SK-N-SH treated with all-trans-retinoic acid at 6 μM for 48 hours (cell line): Measurements from ENCODE around the gene PIK3R5.

Source experiments
- ATAC-seq: fragments of 200-7000 bp; cut with Tn5 transposase; 3 replicates; pipeline ENCODE4 v1.9.1; 2020; ENCODE audit warnings: mild to moderate bottlenecking, moderate library complexity
- ARNTL ChIP-seq: fragments of 450-650 bp; formaldehyde crosslinking; IDR thresholded peaks from 2 replicates; pipeline ENCODE4 v1.5.0; 2020; ENCODE audit warnings: low read depth, mild to moderate bottlenecking, moderate library complexity, borderline replicate concordance
- BACH2 ChIP-seq: fragments of 250-450 bp; sonication (Bioruptor Pico); IDR thresholded peaks from 2 replicates; pipeline ENCODE4 v1.9.0; 2021; ENCODE audit warnings: mild to moderate bottlenecking, borderline replicate concordance
- CSDC2 ChIP-seq: fragments of 250-450 bp; sonication (Bioruptor Pico); IDR thresholded peaks from 2 replicates; pipeline ENCODE4 v1.5.0; 2020; ENCODE audit warnings: mild to moderate bottlenecking, moderate library complexity
- ESRRG ChIP-seq: fragments of 250-450 bp; sonication (Bioruptor Pico); IDR thresholded peaks from 2 replicates; pipeline ENCODE4 v1.6.1; 2021; ENCODE audit warnings: mild to moderate bottlenecking
- GLIS3 ChIP-seq: fragments of 250-450 bp; sonication (Bioruptor Pico); IDR thresholded peaks from 2 replicates; pipeline ENCODE4 v1.5.0; 2020; ENCODE audit warnings: mild to moderate bottlenecking, moderate library complexity
- OSR1 ChIP-seq: fragments of 250-450 bp; sonication (Bioruptor Pico); IDR thresholded peaks from 2 replicates; pipeline ENCODE4 v1.8.0; 2022; ENCODE audit warnings: moderate library complexity, mild to moderate bottlenecking, inconsistent platforms
- PATZ1 ChIP-seq: fragments of 250-450 bp; sonication (Bioruptor Pico); IDR thresholded peaks from 2 replicates; pipeline ENCODE4 v1.8.0; 2020; ENCODE audit warnings: mild to moderate bottlenecking, moderate library complexity, borderline replicate concordance
- POU6F1 ChIP-seq: fragments of 250-450 bp; sonication (Bioruptor Pico); IDR thresholded peaks from 2 replicates; pipeline ENCODE4 v1.8.0; 2021; ENCODE audit warnings: low read depth, mild to moderate bottlenecking, moderate library complexity, borderline replicate concordance
- PPARA ChIP-seq: fragments of 250-450 bp; sonication (Bioruptor Pico); IDR thresholded peaks from 2 replicates; pipeline ENCODE4 v1.5.0; 2020; ENCODE audit warnings: mild to moderate bottlenecking, borderline replicate concordance
- RARB ChIP-seq: fragments of 250-450 bp; sonication (Bioruptor Pico); IDR thresholded peaks from 2 replicates; pipeline ENCODE4 v1.8.0; 2021; ENCODE audit warnings: mild to moderate bottlenecking, moderate library complexity
- SNAI2 ChIP-seq: fragments of 250-450 bp; sonication (Bioruptor Pico); IDR thresholded peaks from 2 replicates; pipeline ENCODE4 v1.5.0; 2020; ENCODE audit warnings: mild to moderate bottlenecking, moderate library complexity
- TCF4 ChIP-seq: fragments of 250-450 bp; sonication (Bioruptor Pico); IDR thresholded peaks from 2 replicates; pipeline ENCODE4 v1.8.0; 2021; ENCODE audit warnings: mild to moderate bottlenecking, moderate library complexity, borderline replicate concordance
- TOX ChIP-seq: fragments of 250-450 bp; sonication (Bioruptor Pico); IDR thresholded peaks from 2 replicates; pipeline ENCODE4 v1.8.0; 2021; ENCODE audit warnings: mild to moderate bottlenecking, moderate library complexity, borderline replicate concordance
- ZC3H10 ChIP-seq: fragments of 250-450 bp; sonication (Bioruptor Pico); IDR thresholded peaks from 2 replicates; pipeline ENCODE4 v1.5.1; 2021; ENCODE audit warnings: mild to moderate bottlenecking, moderate library complexity
- ZFP3 ChIP-seq: fragments of 250-450 bp; sonication (Bioruptor Pico); IDR thresholded peaks from 2 replicates; pipeline ENCODE4 v1.5.0; 2020; ENCODE audit warnings: mild to moderate bottlenecking, moderate library complexity
- ZFP30 ChIP-seq: fragments of 450-650 bp; formaldehyde crosslinking; IDR thresholded peaks from 2 replicates; pipeline ENCODE4 v1.5.0; 2022; ENCODE audit warnings: mild to moderate bottlenecking, moderate library complexity
- ZNF565 ChIP-seq: fragments of 450-650 bp; formaldehyde crosslinking; conservative IDR thresholded peaks from 2 replicates; pipeline ENCODE4 v1.5.0; 2020; ENCODE audit warnings: low read depth, mild to moderate bottlenecking, moderate library complexity
- ZNF70 ChIP-seq: fragments of 450-650 bp; formaldehyde crosslinking; IDR thresholded peaks from 2 replicates; pipeline ENCODE4 v1.5.0; 2020; ENCODE audit warnings: mild to moderate bottlenecking, moderate library complexity
- ZNF8 ChIP-seq: fragments of 450-650 bp; formaldehyde crosslinking; IDR thresholded peaks from 2 replicates; pipeline ENCODE4 v1.5.0; 2020; ENCODE audit warnings: mild to moderate bottlenecking, moderate library complexity
- TF ChIP-seq, protein P1 (sequence below): fragments of 250-450 bp; sonication (Bioruptor Pico); IDR thresholded peaks from 2 replicates; pipeline ENCODE4 v1.5.1; 2021; ENCODE audit warnings: mild to moderate bottlenecking, moderate library complexity
- TF ChIP-seq, protein P2 (sequence below): fragments of 250-450 bp; sonication (Bioruptor Pico); IDR thresholded peaks from 2 replicates; pipeline ENCODE4 v1.5.0; 2020; ENCODE audit warnings: mild to moderate bottlenecking, moderate library complexity

Gene PIK3R5

DNA sequence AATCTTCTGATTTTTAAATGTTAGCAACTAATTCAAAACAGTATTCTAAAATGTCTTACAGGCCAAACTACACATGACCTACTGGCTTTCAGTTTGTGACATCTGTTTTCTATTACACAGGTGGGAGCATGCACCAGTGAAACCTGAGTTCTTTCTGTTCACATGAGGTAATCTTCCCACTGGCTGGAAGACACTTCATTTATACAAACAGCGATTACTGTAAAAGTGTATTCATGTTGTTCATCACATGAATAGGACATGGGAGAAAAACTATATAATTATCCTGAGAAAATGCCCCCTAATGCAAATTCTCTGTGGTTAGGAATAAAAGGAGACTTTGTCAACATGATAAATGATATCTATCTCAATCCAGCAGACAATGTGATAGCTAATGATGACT, 11.1 kb upstream of the PIK3R5 start:
- no peak for ATAC-seq
- TF ChIP-seq GLIS3 (CRISPR knock-in tag) (no peak), ARNTL (CRISPR knock-in tag) (no peak), ZC3H10 (CRISPR knock-in tag) (no peak), PPARA (CRISPR knock-in tag) (no peak), BACH2 (CRISPR knock-in tag) (no peak), ZFP30 (CRISPR knock-in tag) (no peak), ZFP3 (no peak), PATZ1 (CRISPR knock-in tag) (no peak), ESRRG (CRISPR knock-in tag) (no peak), OSR1 (no peak)
- TF ChIP-seq, protein P1, sequence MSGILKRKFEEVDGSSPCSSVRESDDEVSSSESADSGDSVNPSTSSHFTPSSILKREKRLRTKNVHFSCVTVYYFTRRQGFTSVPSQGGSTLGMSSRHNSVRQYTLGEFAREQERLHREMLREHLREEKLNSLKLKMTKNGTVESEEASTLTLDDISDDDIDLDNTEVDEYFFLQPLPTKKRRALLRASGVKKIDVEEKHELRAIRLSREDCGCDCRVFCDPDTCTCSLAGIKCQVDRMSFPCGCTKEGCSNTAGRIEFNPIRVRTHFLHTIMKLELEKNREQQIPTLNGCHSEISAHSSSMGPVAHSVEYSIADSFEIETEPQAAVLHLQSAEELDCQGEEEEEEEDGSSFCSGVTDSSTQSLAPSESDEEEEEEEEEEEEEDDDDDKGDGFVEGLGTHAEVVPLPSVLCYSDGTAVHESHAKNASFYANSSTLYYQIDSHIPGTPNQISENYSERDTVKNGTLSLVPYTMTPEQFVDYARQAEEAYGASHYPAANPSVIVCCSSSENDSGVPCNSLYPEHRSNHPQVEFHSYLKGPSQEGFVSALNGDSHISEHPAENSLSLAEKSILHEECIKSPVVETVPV (CRISPR knock-in tag), result no peak

- no peak for ATAC-seq
- TF ChIP-seq ESRRG (CRISPR knock-in tag) (no peak), BACH2 (CRISPR knock-in tag) (no peak), TCF4 (CRISPR knock-in tag) (no peak), OSR1 (no peak), CSDC2 (CRISPR knock-in tag) (no peak), ZNF8 (CRISPR knock-in tag) (no peak), ZNF565 (CRISPR knock-in tag) (no peak), ZC3H10 (CRISPR knock-in tag) (no peak), GLIS3 (CRISPR knock-in tag) (no peak), ZNF70 (CRISPR knock-in tag) (no peak), POU6F1 (CRISPR knock-in tag) (no peak), TOX (CRISPR knock-in tag) (no peak)
- TF ChIP-seq, protein P2, sequence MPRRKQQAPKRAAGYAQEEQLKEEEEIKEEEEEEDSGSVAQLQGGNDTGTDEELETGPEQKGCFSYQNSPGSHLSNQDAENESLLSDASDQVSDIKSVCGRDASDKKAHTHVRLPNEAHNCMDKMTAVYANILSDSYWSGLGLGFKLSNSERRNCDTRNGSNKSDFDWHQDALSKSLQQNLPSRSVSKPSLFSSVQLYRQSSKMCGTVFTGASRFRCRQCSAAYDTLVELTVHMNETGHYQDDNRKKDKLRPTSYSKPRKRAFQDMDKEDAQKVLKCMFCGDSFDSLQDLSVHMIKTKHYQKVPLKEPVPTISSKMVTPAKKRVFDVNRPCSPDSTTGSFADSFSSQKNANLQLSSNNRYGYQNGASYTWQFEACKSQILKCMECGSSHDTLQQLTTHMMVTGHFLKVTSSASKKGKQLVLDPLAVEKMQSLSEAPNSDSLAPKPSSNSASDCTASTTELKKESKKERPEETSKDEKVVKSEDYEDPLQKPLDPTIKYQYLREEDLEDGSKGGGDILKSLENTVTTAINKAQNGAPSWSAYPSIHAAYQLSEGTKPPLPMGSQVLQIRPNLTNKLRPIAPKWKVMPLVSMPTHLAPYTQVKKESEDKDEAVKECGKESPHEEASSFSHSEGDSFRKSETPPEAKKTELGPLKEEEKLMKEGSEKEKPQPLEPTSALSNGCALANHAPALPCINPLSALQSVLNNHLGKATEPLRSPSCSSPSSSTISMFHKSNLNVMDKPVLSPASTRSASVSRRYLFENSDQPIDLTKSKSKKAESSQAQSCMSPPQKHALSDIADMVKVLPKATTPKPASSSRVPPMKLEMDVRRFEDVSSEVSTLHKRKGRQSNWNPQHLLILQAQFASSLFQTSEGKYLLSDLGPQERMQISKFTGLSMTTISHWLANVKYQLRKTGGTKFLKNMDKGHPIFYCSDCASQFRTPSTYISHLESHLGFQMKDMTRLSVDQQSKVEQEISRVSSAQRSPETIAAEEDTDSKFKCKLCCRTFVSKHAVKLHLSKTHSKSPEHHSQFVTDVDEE (CRISPR knock-in tag), result no peak
These were observed 9.7 kb upstream of the PIK3R5 start for GRCh38 chr17:8975091-8975725.

DNA sequence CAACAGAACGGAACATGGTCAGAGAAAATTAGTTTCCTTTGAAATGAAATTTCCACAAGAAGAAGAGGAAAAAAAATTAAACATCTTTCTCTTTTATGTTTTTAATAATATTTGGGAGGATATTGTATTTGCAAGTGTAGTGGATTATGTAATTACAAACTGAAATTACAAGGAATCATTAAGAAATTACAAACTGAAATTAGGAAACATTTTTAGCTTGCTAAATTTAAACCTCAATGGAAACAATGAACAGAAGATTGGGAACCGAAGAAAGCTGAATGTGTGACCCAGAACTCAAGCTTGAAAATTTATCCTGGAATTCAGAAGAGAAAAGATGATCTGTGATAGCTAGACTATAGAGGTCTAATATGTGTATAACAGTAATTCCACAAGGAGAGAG, 4.4 kb upstream of the PIK3R5 start:
- no peak for ATAC-seq
- TF ChIP-seq ZC3H10 (CRISPR knock-in tag), result no peak

GRCh38 chr17:8968503-8968902, 3.0 kb upstream of the PIK3R5 start:
- ATAC-seq, result no peak
- TF ChIP-seq PPARA (CRISPR knock-in tag), result no peak
- no peak for TF ChIP-seq GLIS3 (CRISPR knock-in tag)
- no peak for TF ChIP-seq ZNF8 (CRISPR knock-in tag)
- TF ChIP-seq, protein P1 (CRISPR knock-in tag), result no peak
- no peak for TF ChIP-seq SNAI2 (CRISPR knock-in tag)
- no peak for TF ChIP-seq POU6F1 (CRISPR knock-in tag)
- TF ChIP-seq, protein P2 (CRISPR knock-in tag), result no peak
- no peak for TF ChIP-seq ZFP30 (CRISPR knock-in tag)
- no peak for TF ChIP-seq ZNF70 (CRISPR knock-in tag)
- TF ChIP-seq CSDC2 (CRISPR knock-in tag), result no peak
- TF ChIP-seq RARB (CRISPR knock-in tag), result no peak
- TF ChIP-seq BACH2 (CRISPR knock-in tag), result no peak
- TF ChIP-seq ESRRG (CRISPR knock-in tag), result no peak
